ENCODE measurements around the gene EPHA2. TPM values are rescaled to one million over a fixed set of nuclear protein-coding genes. Genes with fewer than 3 reads are reported as not detected.

Gene EPHA2
- polyA plus RNA-seq, 1 experiment, result 19.1 TPM

- ChIA-PET CTCF (interaction anchor here (0.9 kb wide), 1 partner anchor 35 kb away, joined by 3 read pairs; no protein-coding TSS in a partner anchor), POLR2A (no interaction called here)
- H3K27me3 ChIP-seq (ENCODE audit: control insufficient read depth, insufficient read depth, low read length), result no peaks in the 10 kb centered on the region
- H3K4me3 ChIP-seq (ENCODE audit: low read depth, low read length), result no peak overlapping the region
- no peak overlapping the region for H3K27ac ChIP-seq (ENCODE audit: low read depth, low read length)
- DNase-seq (ENCODE audit: low read depth, low spot score), result no peak
- no peak for TF ChIP-seq CTCF (IDR thresholded peaks at IDR 0.05; ENCODE audit: low read depth, low read length)
- no peaks in the 10 kb centered on the region; the same call in 1 of the 2 replicates for H3K9me3 ChIP-seq (ENCODE audit: control insufficient read depth, insufficient read depth, low read length)
Observed at GRCh38 chr1:16119926-16120325, 35.9 kb downstream of the EPHA2 start.

- no peak for TF ChIP-seq CTCF (IDR thresholded peaks at IDR 0.05; ENCODE audit: low read depth, low read length)
- CTCF ChIA-PET, result interaction anchor here (0.9 kb wide), 1 partner anchor 35 kb away, joined by 3 read pairs; no protein-coding TSS in a partner anchor
- no peak overlapping the region for H3K4me3 ChIP-seq (ENCODE audit: low read depth, low read length)
- no peak overlapping the region for H3K27ac ChIP-seq (ENCODE audit: low read depth, low read length)
- no peaks in the 10 kb centered on the region for H3K27me3 ChIP-seq (ENCODE audit: control insufficient read depth, insufficient read depth, low read length)
- H3K9me3 ChIP-seq (ENCODE audit: control insufficient read depth, insufficient read depth, low read length), result no peaks in the 10 kb centered on the region; the same call in 1 of the 2 replicates
- DNase-seq (ENCODE audit: low read depth, low spot score), result no peak
- POLR2A ChIA-PET, result no interaction called here
Observed at GRCh38 chr1:16119504-16119903, 36.4 kb downstream of the EPHA2 start.

DNA sequence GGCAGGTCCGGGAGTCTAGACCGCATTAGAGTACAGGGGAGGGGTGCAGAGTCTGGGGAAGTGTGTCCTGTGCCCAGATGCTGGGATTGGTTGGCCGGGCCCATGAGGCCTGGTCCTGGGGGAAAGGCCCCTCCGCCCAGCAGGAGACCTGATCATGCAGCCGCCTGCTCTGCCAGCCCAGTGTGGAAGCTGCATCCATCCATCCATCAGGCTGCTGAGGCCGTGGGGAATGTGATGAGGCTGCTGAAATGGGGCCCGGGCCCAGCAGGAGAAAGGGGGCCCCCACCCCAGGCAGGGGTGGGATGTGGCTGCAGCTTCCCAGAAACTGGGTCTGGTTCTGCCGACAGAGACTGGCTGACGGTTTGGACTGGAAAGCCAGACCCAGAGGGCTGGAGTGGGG, 37.2 kb downstream of the EPHA2 start:
- no peak for TF ChIP-seq CTCF (IDR thresholded peaks at IDR 0.05; ENCODE audit: low read depth, low read length)
- H3K9me3 ChIP-seq (ENCODE audit: control insufficient read depth, insufficient read depth, low read length), result no peaks in the 10 kb centered on the region; the same call in 1 of the 2 replicates
- ChIA-PET CTCF (no interaction called here), POLR2A (interaction anchor here (0.7 kb wide), 1 partner anchor 16 kb away, joined by 3 read pairs; no protein-coding TSS in a partner anchor)
- DNase-seq (ENCODE audit: low read depth, low spot score), result no peak
- no peak overlapping the region for H3K27ac ChIP-seq (ENCODE audit: low read depth, low read length)
- H3K4me3 ChIP-seq (ENCODE audit: low read depth, low read length), result no peak overlapping the region
- H3K27me3 ChIP-seq (ENCODE audit: control insufficient read depth, insufficient read depth, low read length), result no peaks in the 10 kb centered on the region

DNA sequence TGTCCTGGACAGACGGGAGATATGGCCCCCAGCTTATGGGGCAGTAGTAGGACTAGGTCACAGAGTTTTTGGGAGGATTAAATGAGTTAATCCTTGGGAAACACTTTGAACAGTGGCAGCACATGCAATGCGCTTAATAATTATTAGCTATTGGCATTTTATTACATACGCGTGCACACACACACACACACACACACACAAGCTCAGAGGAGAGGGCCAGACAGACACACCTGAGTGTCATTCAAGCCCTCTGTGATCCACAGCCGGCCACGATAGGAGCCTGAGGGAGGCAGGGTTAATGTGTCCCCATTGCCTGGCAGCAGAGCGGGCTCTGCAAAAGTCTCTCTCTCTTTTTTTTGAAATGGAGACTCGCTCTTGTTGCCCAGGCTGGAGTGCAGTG, 37.9 kb downstream of the EPHA2 start:
- CTCF ChIA-PET, result interaction anchor here (0.7 kb wide), 3 partner anchors 35 to 63 kb away, joined by 3 to 5 read pairs (median 5); no protein-coding TSS in a partner anchor
- Histone ChIP-seq H3K27ac (ENCODE audit: low read depth, low read length) (no peak overlapping the region), H3K4me3 (ENCODE audit: low read depth, low read length) (no peak overlapping the region), H3K27me3 (ENCODE audit: control insufficient read depth, insufficient read depth, low read length) (no peaks in the 10 kb centered on the region), H3K9me3 (ENCODE audit: control insufficient read depth, insufficient read depth, low read length) (no peaks in the 10 kb centered on the region; the same call in 1 of the 2 replicates)
- DNase-seq (ENCODE audit: low read depth, low spot score), result no peak
- no peak for TF ChIP-seq CTCF (IDR thresholded peaks at IDR 0.05; ENCODE audit: low read depth, low read length)
- POLR2A ChIA-PET, result no interaction called here

DNA sequence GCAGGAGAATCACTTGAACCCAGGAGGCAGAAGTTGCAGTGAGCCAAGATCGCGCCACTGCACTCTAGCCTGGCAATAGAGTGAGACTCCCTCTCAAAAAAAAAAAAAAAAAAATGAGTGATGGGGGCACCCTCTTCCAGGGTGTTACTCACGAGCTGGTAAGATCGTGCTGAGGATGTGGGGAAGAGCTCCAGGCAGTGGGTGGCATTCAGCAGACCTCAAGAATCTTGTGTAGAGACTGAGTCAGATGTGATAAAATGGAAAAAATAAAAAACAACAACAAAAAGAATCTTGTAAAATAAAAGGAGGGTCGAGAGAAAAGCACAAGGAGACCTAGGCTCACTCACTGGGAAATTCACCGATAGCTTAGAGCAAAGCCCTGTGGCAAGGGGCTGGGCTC, 38.5 kb downstream of the EPHA2 start:
- Histone ChIP-seq H3K27ac (ENCODE audit: low read depth, low read length) (no peak overlapping the region), H3K4me3 (ENCODE audit: low read depth, low read length) (no peak overlapping the region), H3K27me3 (ENCODE audit: control insufficient read depth, insufficient read depth, low read length) (no peaks in the 10 kb centered on the region), H3K9me3 (ENCODE audit: control insufficient read depth, insufficient read depth, low read length) (no peaks in the 10 kb centered on the region; the same call in 1 of the 2 replicates)
- no peak for DNase-seq (ENCODE audit: low read depth, low spot score)
- no peak for TF ChIP-seq CTCF (IDR thresholded peaks at IDR 0.05; ENCODE audit: low read depth, low read length)
- ChIA-PET CTCF (interaction anchor here (0.7 to 0.8 kb wide), 3 partner anchors 34 to 63 kb away, joined by 3 to 5 read pairs (median 3); no protein-coding TSS in a partner anchor), POLR2A (no interaction called here)
